Keratinocyte (primary cell): ENCODE measurements around the gene PACSIN2.

ENCODE experiments used
- EZH2 ChIP-seq: IDR thresholded peaks from one replicate; pipeline ENCODE4 v1.6.1; 2012; ENCODE audit warnings: inconsistent platforms, mild to moderate bottlenecking, low read length, moderate library complexity
- TF ChIP-seq, protein P1 (sequence below), 3 experiments: IDR thresholded peaks in 1 of 3; conservative IDR thresholded peaks in 1 of 3; optimal IDR thresholded peaks in 1 of 3; 2 replicates in 2 of 3; 3 replicates in 1 of 3; pipeline versions ENCODE3 to v1.5.1; 2011; ENCODE audit warnings: low read length in 3 of 3, mild to moderate bottlenecking in 3 of 3, moderate library complexity in 2 of 3, control low read depth in 1 of 3, inconsistent platforms in 1 of 3; ENCODE audit not compliant: insufficient read depth in 2 of 3; ENCODE audit errors: extremely low read depth in 1 of 3

- TF ChIP-seq, protein P1, sequence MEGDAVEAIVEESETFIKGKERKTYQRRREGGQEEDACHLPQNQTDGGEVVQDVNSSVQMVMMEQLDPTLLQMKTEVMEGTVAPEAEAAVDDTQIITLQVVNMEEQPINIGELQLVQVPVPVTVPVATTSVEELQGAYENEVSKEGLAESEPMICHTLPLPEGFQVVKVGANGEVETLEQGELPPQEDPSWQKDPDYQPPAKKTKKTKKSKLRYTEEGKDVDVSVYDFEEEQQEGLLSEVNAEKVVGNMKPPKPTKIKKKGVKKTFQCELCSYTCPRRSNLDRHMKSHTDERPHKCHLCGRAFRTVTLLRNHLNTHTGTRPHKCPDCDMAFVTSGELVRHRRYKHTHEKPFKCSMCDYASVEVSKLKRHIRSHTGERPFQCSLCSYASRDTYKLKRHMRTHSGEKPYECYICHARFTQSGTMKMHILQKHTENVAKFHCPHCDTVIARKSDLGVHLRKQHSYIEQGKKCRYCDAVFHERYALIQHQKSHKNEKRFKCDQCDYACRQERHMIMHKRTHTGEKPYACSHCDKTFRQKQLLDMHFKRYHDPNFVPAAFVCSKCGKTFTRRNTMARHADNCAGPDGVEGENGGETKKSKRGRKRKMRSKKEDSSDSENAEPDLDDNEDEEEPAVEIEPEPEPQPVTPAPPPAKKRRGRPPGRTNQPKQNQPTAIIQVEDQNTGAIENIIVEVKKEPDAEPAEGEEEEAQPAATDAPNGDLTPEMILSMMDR (optimal IDR thresholded peaks at IDR 0.05 in 1 of 3, IDR thresholded peaks at IDR 0.05 in 1 of 3, conservative IDR thresholded peaks at IDR 0.05 in 1 of 3; ENCODE audit: extremely low read depth in 1 of 3, insufficient read depth in 2 of 3, low read length in 3 of 3), result no peak
- no peak for TF ChIP-seq EZH2
Measured at GRCh38 chr22:42969348-42969975, 45.5 kb downstream of the PACSIN2 start.
